HepG2 (cell line): ENCODE data around the gene MYADML2. TPM values are rescaled to one million over a fixed set of nuclear protein-coding genes. Genes with fewer than 3 reads are reported as not detected.

ENCODE experiments used
- AHR ChIP-seq: IDR thresholded peaks from 2 replicates; pipeline ENCODE4 v1.6.1; 2018; ENCODE audit warnings: missing genetic modification reagents, missing compliant biosample characterization
- BHLHE40 ChIP-seq: IDR thresholded peaks from 2 replicates; pipeline ENCODE4 v1.6.1; 2011; ENCODE audit warnings: low read length, improper control_type of control experiment
- CHD2 ChIP-seq: IDR thresholded peaks from 2 replicates; pipeline ENCODE4 v1.6.1; 2011; ENCODE audit warnings: low read depth, low read length, improper control_type of control experiment
- CHD4 ChIP-seq: fragments of 200-600 bp; sonication (generic); IDR thresholded peaks from 2 replicates; pipeline ENCODE4 v1.7.0; 2017; ENCODE audit warnings: mild to moderate bottlenecking, low read length, borderline replicate concordance
- GABPB1 ChIP-seq: IDR thresholded peaks from 2 replicates; pipeline ENCODE4 v1.6.1; 2016; ENCODE audit warnings: mild to moderate bottlenecking, missing genetic modification reagents, moderate library complexity, missing compliant biosample characterization
- GATAD2A ChIP-seq: IDR thresholded peaks from 2 replicates; pipeline ENCODE4 v1.6.1; 2016
- KDM5A ChIP-seq: fragments of 200-600 bp; sonication (generic); IDR thresholded peaks from 2 replicates; pipeline ENCODE4 v1.7.0; 2018; ENCODE audit warnings: antibody characterized with exemption, mild to moderate bottlenecking, low read length, borderline replicate concordance
- KLF16 ChIP-seq, 2 experiments: sonication (generic) in 1 of 2; formaldehyde crosslinking in 1 of 2; IDR thresholded peaks; 2 replicates each; pipeline versions ENCODE4 v1.6.1 to v1.8.0; 2016 to 2023; ENCODE audit warnings: missing genetic modification reagents in 2 of 2, missing compliant biosample characterization in 1 of 2
- MEF2D ChIP-seq: sonication (generic); formaldehyde crosslinking; IDR thresholded peaks from 2 replicates; pipeline ENCODE4 v1.5.1; 2020; ENCODE audit warnings: mild to moderate bottlenecking, missing genetic modification reagents
- NFYC ChIP-seq: IDR thresholded peaks from 2 replicates; pipeline ENCODE4 v1.6.1; 2016; ENCODE audit warnings: missing genetic modification reagents, missing compliant biosample characterization
- POGK ChIP-seq: sonication (generic); formaldehyde crosslinking; conservative IDR thresholded peaks from 2 replicates; pipeline ENCODE4 v1.8.0; 2022; ENCODE audit warnings: mild to moderate bottlenecking, moderate library complexity, missing genetic modification reagents
- POLR2AphosphoS2 ChIP-seq: IDR thresholded peaks from 2 replicates; pipeline ENCODE4 v1.6.1; 2011; ENCODE audit warnings: low read depth, low read length, improper control_type of control experiment
- SNAI1 ChIP-seq: sonication (generic); formaldehyde crosslinking; IDR thresholded peaks from 2 replicates; pipeline ENCODE4 v1.5.0; 2020; ENCODE audit warnings: mild to moderate bottlenecking, missing genetic modification reagents, borderline replicate concordance
- TAF1 ChIP-seq: sonication (generic); formaldehyde crosslinking; IDR thresholded peaks from 2 replicates; pipeline ENCODE4 v1.4.0; 2020; ENCODE audit warnings: missing genetic modification reagents
- THRA ChIP-seq: sonication (generic); formaldehyde crosslinking; IDR thresholded peaks from 2 replicates; pipeline ENCODE4 v1.4.0; 2020; ENCODE audit warnings: missing genetic modification reagents, borderline replicate concordance
- XRCC5 ChIP-seq: fragments of 200-400 bp; formaldehyde crosslinking; optimal IDR thresholded peaks from 2 replicates; pipeline ENCODE3; 2017; ENCODE audit warnings: mild to moderate bottlenecking, low read length
- ZNF235 ChIP-seq: sonication (generic); formaldehyde crosslinking; IDR thresholded peaks from 2 replicates; pipeline ENCODE4 v1.8.1; 2023; ENCODE audit warnings: mild to moderate bottlenecking, missing genetic modification reagents, borderline replicate concordance
- ZNF296 ChIP-seq: sonication (generic); formaldehyde crosslinking; conservative IDR thresholded peaks from 2 replicates; pipeline ENCODE4 v1.5.0; 2020; ENCODE audit warnings: mild to moderate bottlenecking, missing genetic modification reagents
- ZNF652 ChIP-seq: IDR thresholded peaks from 2 replicates; pipeline ENCODE4 v1.6.1; 2016; ENCODE audit warnings: low read depth, borderline replicate concordance
- ZNF713 ChIP-seq: sonication (generic); formaldehyde crosslinking; IDR thresholded peaks from 2 replicates; pipeline ENCODE4 v1.4.0; 2020; ENCODE audit warnings: mild to moderate bottlenecking, missing genetic modification reagents
- polyA plus RNA-seq, 8 experiments: library from polyadenylated mRNA; depleted of rRNA in 3 of 8; stranded (reverse) in 7 of 8; unstranded in 1 of 8; fragments of >200 nt; fragmentation: Illumina TruSeq in 4 of 8; extraction: Trizol in 4 of 8; gene quantifications; 2 replicates each; pipeline versions ENCODE4 v1.2.1 to v1.2.3, GENCODE V29; 2011 to 2016; ENCODE audit warnings: low read depth in 4 of 8, missing spikeins in 1 of 8, mixed read lengths in 1 of 8; ENCODE audit not compliant: insufficient read depth in 1 of 8
- total RNA-seq, 5 experiments: library from RNA; depleted of rRNA; stranded (reverse); fragments of >200 nt; fragmentation: Illumina TruSeq; extraction: Trizol; gene quantifications; 2 replicates each; pipeline ENCODE4 v1.2.3, GENCODE V29; 2016; ENCODE audit warnings: low read depth in 1 of 5
- TF ChIP-seq, protein P1 (sequence below): sonication (generic); formaldehyde crosslinking; IDR thresholded peaks from 2 replicates; pipeline ENCODE4 v1.4.0; 2020; ENCODE audit warnings: missing genetic modification reagents
- TF ChIP-seq, protein P2 (sequence below): sonication (generic); formaldehyde crosslinking; IDR thresholded peaks from 2 replicates; pipeline ENCODE4 v1.4.0; 2020; ENCODE audit warnings: mild to moderate bottlenecking, missing genetic modification reagents

The MYADML2 gene
- total and polyA plus RNA-seq, 2 of the 13 experiments (the other 11 are each of a cell fraction or from before 2014, with no cell fraction given): not detected

- TF ChIP-seq SNAI1 (CRISPR knock-in tag) (no peak), MEF2D (CRISPR knock-in tag) (no peak), CHD2 (no peak), POGK (no peak), KDM5A (no peak), XRCC5 (no peak), CHD4 (no peak), ZNF652 (CRISPR knock-in tag) (no peak), AHR (no peak), GABPB1 (CRISPR knock-in tag) (0 out of 2 replicates have a peak, but pooled peaks have one; percentile 3), THRA (no peak), BHLHE40 (no peak), ZNF713 (no peak), TAF1 (no peak), ZNF235 (no peak), ZNF296 (CRISPR knock-in tag) (no peak), NFYC (0 out of 2 replicates have a peak, but pooled peaks have one; percentile 16), GATAD2A (CRISPR knock-in tag) (no peak), POLR2AphosphoS2 (peak; percentile 48; the same call in 1 of the 2 replicates), KLF16 (CRISPR knock-in tag; IDR thresholded peaks at IDR 0.05) (peak in 1 of 2 experiments; percentile 22; a peak in 1 of 4 replicates)
- TF ChIP-seq, protein P1, sequence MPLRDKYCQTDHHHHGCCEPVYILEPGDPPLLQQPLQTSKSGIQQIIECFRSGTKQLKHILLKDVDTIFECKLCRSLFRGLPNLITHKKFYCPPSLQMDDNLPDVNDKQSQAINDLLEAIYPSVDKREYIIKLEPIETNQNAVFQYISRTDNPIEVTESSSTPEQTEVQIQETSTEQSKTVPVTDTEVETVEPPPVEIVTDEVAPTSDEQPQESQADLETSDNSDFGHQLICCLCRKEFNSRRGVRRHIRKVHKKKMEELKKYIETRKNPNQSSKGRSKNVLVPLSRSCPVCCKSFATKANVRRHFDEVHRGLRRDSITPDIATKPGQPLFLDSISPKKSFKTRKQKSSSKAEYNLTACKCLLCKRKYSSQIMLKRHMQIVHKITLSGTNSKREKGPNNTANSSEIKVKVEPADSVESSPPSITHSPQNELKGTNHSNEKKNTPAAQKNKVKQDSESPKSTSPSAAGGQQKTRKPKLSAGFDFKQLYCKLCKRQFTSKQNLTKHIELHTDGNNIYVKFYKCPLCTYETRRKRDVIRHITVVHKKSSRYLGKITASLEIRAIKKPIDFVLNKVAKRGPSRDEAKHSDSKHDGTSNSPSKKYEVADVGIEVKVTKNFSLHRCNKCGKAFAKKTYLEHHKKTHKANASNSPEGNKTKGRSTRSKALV: no peak
- TF ChIP-seq, protein P2, sequence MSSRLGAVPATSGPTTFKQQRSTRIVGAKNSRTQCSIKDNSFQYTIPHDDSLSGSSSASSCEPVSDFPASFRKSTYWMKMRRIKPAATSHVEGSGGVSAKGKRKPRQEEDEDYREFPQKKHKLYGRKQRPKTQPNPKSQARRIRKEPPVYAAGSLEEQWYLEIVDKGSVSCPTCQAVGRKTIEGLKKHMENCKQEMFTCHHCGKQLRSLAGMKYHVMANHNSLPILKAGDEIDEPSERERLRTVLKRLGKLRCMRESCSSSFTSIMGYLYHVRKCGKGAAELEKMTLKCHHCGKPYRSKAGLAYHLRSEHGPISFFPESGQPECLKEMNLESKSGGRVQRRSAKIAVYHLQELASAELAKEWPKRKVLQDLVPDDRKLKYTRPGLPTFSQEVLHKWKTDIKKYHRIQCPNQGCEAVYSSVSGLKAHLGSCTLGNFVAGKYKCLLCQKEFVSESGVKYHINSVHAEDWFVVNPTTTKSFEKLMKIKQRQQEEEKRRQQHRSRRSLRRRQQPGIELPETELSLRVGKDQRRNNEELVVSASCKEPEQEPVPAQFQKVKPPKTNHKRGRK (CRISPR knock-in tag): no peak
Observed at GRCh38 chr17:81951785-81952684, 5.0 kb upstream of the MYADML2 start (continued).
